Stromal cell of bone marrow (primary cell): ENCODE data around the gene NAV1.
A peak's percentile ranks its signal among the peaks of the same experiment; 100 is the strongest.
"Not testable (repeated sequence)": the region's sequence is repeated elsewhere in the genome, so short reads cannot be mapped to it uniquely, and the experiment has no call there.

Experiments used
- DNase-seq: peaks from one replicate; pipeline ENCODE4 v3.0.0-alpha.2; 2012; ENCODE audit warnings: low read depth

The NAV1 gene

GRCh38 chr1:201565024-201565730 lies 26.2 kb downstream of the NAV1 start:
- DNase-seq: no peak

GRCh38 chr1:201565771-201566528 lies 27.0 kb downstream of the NAV1 start:
- no peak for DNase-seq

DNA sequence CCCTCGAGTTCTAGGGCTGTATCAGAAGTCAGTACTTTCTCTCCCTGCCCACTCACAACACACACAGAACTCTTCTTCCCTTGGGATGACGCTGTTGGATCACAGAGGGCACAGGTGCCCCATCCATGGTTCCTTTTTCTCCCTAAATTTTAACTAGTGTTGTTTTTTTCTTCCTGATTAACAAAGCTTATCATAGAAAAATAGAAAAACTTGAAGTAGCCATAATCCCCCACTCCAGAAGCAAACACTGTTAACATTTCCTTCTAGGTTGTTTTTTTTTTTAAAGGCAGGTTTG lies 27.5 kb downstream of the NAV1 start:
- DNase-seq: no peak

DNA sequence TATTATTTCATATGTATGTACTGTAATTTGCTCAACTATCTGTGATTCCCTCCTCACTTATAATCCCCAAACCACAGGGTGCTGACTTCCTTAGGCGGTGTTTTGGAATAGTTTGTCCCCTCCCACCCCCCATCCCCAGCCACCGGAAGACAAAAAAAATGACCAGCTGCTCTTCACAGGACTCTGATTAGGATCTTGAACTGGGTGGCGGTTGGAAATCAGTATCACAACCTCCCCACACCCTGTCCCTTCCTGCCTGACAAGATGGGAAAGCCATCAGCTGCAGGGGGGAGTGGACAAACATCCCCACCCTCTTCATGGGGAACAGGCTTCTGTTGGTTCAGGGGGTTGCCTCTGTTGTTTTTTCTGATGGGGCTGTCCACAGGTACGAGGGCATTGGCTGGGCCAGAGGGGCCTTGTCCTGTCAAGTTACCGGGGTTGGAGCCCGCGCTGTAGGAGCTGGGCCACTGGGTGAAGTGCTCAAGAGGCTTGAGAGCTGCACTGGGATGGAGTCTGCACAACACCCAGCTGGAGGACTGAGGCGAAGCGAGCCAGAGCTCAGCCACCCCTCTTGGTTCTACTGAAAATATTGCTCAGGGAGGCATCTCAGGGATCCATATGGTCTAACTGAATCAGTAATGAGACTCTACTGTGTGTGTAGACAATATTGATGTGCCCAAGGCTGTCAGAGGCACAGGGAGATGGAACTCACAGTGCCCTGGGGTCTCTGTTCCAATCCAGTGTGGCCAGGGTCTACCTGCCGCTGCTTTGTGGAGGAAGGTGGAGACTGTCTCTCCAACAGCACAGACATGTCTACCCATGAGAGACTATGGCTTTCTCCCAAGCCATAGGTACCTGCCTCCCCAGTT lies 28.2 kb downstream of the NAV1 start:
- DNase-seq: no peak

DNA sequence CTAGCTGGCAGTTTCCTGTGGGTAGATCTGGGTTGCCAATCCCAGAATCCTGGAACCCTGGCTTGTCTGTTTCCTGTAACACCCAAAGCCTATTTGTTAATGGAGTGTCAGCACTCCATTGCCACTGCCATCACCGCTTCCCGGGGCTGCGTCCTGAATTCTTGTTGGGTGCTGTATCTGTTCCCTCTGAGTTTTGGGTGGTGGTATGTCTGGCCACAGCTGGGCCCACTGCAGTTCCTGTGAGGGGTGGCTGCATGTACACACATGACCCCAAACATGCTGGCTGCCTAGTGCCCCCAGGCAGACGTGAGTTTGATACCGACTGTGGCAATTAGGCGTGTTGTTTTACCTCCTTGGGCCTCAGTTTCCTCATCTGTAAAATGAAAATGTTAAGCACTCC lies 29.3 kb downstream of the NAV1 start:
- no peak for DNase-seq

DNA sequence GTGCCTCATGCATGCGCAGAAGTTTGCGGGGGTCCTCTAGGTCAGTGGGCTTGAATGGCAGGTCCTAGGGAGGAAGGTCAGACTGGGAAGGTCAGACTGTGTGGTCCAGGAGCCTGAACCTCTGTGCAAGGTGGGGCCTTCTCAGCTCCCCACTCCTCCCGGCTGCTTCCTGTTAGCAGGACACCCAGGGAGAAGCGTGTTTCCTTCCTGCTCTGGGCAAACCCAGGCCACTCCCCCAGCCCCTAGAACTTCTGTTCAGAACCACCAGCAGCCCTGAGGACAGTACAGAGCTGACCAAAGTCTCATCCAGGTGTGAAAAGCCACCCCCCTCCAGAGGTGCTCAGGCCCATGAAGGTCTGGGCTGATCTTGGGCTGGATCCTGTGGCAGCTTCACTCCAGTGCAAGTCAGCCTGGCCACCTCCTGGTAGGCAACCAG lies 29.9 kb downstream of the NAV1 start:
- no peak for DNase-seq

GRCh38 chr1:201570181-201570885 lies 31.4 kb downstream of the NAV1 start:
- no peak for DNase-seq

- no peak for DNase-seq
These were observed 32.1 kb downstream of the NAV1 start for GRCh38 chr1:201570886-201571624.

DNA sequence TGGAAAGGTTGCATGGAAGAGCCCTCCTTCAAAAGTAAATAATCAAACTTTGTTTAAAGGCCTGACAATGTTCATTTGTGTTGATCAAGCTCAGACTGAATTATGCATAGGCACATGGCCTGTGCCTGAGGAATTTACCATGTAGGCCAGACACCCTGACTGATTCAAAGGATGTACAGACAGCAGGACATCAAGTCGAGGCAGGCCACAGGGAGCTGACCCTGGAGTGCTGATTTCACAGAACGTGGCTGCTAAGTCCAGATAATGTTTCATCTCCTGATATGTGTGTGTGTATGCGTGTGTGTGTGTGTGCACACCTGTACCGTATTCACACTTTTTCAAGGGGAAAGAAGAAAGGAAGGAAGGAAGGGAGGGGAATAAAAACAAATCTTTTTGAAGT lies 34.1 kb downstream of the NAV1 start:
- no peak for DNase-seq

- DNase-seq: no peak
These were observed 35.0 kb downstream of the NAV1 start for GRCh38 chr1:201573923-201574322.

GRCh38 chr1:201575912-201576311 lies 37.0 kb downstream of the NAV1 start:
- no peak for DNase-seq

DNA sequence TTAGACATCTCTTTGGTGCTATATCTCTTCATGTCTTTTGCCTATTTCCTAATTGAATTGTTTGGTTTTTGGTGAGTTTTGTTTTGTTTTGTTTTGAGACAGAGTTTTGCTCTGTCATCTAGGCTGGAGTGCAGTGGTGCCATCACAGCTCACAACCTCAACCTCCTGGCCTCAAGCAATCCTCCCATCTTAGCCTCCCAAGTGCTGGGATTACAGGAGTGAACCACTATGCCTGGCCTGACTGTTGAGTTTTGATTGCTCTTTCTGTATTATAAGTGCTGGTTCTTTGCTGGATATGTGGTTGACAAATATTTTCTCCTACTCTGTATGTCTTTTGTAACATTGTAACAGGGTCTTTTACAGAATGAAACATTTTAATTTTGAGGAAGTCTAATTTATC lies 38.0 kb downstream of the NAV1 start:
- no peak for DNase-seq

GRCh38 chr1:201578008-201578888 lies 39.3 kb downstream of the NAV1 start:
- DNase-seq: no peak

DNA sequence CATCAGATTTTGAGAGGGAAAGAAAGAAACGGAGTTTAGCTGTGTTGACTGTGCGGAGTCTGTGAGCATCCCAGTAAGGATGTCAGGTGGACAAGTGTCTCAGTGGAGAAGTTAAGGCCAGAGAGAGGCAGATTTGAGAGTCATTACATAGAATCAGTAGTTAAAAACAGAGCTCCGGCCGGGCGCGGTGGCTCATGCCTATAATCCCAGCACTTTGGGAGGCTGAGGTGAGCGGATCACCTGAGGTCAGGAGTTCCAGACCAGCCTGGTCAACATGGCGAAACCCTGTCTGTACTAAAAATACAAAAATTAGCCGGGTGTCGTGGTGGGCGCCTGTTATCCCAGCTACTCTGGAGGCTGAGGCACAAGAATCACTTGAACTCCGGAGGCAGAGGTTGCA lies 42.4 kb downstream of the NAV1 start:
- DNase-seq: not testable (repeated sequence)

DNA sequence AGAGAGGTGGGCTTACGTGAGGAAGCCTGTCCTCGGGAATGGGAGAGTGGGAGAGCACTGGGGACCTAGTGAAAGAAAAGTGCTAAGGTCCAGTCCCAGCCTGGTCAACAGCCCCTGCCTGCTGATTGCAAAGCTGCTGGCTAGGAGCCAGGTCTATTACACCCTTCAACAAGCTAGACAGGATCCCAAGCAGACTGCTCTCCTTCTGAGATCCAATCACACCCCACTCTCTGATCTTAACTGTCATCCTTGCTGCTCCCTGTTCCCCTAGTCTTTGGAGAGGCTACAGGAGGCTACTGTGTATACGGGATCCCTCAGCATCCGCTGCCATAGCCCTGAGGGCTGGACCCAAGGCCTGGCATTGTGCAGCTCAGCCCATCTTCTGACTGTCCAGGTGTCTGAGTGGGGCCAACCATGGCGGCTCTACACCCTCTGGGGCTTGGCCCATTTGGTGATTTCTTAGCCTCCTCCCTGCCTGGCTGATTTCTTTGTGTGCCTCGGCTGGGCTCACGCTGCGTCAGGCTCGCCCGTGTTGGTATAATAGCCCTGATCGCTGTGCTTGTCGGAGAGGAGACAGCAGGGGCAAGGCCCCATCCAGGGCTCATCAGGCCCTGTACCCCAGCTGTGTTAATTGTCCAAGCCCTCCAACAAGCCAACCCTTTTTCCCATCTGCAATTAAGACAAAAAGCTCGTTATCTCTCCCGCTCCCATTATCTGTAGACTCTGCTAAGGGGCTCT lies 43.9 kb downstream of the NAV1 start:
- DNase-seq: no peak

- no peak for DNase-seq
These were observed 44.7 kb downstream of the NAV1 start for GRCh38 chr1:201583663-201584062.

DNA sequence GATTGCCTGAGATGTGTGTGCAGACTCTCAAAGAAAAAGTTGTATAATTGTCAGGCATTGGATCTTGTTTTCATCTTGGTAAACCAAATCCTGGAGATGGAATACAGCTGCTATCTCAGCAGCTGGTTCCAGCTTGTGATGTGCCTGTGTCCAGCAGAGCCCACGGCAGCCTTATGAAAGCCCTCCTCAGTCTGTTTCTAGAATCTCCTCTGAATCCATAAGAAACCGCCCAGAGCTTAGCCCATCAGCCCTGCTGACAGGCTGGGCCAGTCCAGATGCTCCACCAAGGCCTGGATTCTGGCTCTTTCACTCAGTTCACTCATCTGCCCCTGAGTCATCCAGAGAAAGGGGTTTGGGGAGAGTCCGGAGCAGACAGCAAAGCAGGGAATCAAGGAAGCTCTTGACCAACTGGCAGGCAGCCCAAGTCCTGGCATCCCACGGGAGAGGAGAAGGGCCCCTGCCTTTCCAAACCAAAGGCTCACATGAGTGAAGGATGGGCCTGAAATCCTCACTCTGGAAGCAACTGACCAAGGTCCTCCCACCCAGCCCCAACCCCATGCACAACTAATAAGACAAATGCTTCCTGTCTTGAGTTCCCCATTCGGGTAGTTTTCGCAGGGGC lies 45.7 kb downstream of the NAV1 start:
- peak; percentile 81 for DNase-seq

- DNase-seq: peak; percentile 62
These were observed 46.2 kb downstream of the NAV1 start for GRCh38 chr1:201585093-201585483.

- DNase-seq: no peak
These were observed 47.0 kb downstream of the NAV1 start for GRCh38 chr1:201585901-201586300.
